Adipose tissue (tissue), 3 donors: Measurements from ENCODE around the gene NEURL1B. TPM values are rescaled to one million over a fixed set of nuclear protein-coding genes. Genes with fewer than 3 reads are reported as not detected.

ENCODE experiments used
- H3K27ac ChIP-seq: one replicate; pipeline ENCODE4 v1.5.1; 2013; ENCODE audit warnings: low read depth, low read length
- WGBS, 3 donors: extraction: QIAGEN DNeasy Blood & Tissue Kit; methylation state at CpG; one replicate each; pipeline ENCODE4 v1.1.7; 2013; 5-methylcytosine and 5-hydroxymethylcytosine counted together
- polyA plus RNA-seq, 3 donors: library from polyadenylated mRNA; stranded (reverse); fragments of 200-250 nt; gene quantifications; one replicate each; pipeline ENCODE4 v1.2.3, GENCODE V29; 2013
- donor health status: healthy with polysubstance abuse.
- donor health status: Bipolar disorder and iron deficiency.
- donor health status: healthy.

NEURL1B gene
- polyA plus RNA-seq, 3 donors = 3.7 to 17.5 (median 12.8) TPM

DNA sequence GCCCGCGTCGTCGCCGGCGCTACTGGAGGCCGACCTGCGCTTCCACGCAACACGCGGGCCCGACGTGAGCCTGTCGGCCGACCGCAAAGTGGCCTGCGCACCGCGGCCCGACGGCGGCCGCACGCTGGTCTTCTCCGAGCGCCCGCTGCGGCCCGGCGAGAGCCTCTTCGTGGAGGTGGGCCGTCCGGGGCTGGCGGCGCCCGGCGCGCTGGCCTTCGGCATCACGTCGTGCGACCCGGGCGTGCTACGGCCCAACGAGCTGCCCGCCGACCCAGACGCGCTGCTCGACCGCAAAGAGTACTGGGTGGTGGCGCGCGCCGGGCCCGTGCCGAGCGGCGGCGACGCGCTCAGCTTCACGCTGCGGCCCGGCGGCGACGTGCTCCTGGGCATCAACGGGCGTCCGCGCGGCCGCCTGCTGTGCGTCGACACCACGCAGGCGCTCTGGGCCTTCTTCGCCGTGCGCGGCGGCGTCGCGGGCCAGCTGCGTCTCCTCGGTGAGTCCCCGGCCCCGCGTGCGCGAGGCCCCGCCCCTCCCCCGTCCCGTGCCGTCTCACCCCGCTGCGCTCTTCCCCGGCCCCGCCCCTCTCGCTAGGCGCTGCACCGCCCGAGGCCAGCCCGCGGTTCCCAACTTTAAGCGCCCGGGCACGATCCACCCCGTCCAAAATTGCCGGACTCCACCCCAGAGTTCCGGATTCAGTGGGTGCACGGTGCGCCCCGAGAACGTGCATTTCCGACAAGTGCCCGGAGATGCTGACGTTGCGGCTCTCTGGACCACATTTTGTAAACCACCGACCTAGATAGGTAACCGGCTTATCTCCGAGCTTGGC lies 42.8 kb downstream of the NEURL1B start:
- 58 to 61% (median 59%) methylated on average over 107 to 125 of the region's 125 CpGs for WGBS, 3 donors
- H3K27ac ChIP-seq = no peak overlapping the region

DNA sequence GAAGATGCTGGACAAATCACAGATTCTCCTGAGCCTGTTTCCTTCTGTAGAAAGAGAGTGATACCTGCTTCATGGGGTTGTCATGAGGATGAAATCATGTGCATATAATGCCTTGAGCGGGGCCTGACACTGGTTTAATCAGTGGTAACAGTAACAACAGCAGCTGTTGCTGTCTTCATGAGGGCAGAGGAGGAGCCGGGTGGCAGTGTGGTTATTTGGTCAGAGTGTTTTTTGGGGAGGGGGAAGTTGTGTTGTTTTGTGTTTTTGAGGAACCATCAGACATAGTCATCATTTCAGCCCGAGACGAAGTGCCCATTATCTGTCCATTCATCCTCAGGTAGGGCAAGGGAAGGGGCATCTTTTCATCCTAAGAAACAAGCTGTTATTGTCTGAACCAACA lies 44.0 kb downstream of the NEURL1B start:
- WGBS, 3 donors = 84 to 95% (median 87%) methylated on average over 4 of the region's 4 CpGs
- H3K27ac ChIP-seq = no peak overlapping the region

DNA sequence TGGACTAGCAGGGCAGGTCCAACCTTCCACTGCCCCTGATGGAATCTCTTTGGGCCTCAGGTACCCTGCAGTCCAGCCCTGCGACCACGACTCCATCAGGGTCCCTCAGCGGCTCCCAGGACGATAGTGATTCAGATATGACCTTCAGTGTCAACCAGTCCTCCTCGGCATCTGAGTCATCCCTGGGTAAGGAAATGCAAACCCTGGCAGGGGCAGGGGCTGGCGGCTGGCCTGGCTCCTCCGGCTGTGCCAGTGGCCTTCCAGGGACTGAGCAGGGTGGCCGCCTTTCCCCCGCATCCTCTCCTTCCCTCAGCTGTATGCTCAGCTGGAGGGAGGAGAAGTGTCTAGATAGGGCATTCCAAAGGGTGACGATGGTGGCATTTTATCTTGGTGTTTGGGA lies 45.0 kb downstream of the NEURL1B start:
- H3K27ac ChIP-seq = no peak overlapping the region
- WGBS, 3 donors = 87 to 95% (median 87%) methylated on average over 10 of the region's 10 CpGs

GRCh38 chr5:172686539-172687390 lies 45.7 kb downstream of the NEURL1B start:
- H3K27ac ChIP-seq = no peak overlapping the region
- WGBS, 3 donors = 88 to 95% (median 91%) methylated on average over 37 of the region's 37 CpGs

DNA sequence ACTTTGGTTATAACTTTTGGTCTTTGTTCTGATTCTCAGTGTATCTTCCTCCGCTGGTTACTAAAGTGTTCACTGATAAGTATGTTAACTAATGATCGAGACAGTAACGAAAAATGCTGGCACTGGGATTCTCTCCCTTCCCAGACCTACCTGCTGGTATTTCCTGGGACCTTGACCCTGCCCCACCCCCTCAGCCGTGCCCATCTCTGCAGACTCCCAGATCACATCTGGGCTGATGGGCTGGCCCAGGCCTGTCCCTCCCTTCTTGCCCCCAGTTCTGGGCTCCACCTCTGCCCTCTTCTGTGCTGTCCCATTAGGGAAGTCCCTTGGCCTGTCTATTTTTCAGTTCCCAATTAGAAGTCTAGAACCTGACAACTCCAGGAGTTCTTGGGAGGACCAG lies 46.9 kb downstream of the NEURL1B start:
- no peak overlapping the region for H3K27ac ChIP-seq
- 51 to 81% (median 71%) methylated on average over 4 of the region's 4 CpGs for WGBS, 3 donors

- no peak overlapping the region for H3K27ac ChIP-seq
- 34 to 50% (median 41%) methylated on average over 11 of the region's 11 CpGs for WGBS, 3 donors
Measured at GRCh38 chr5:172688349-172689217, 47.5 kb downstream of the NEURL1B start.

DNA sequence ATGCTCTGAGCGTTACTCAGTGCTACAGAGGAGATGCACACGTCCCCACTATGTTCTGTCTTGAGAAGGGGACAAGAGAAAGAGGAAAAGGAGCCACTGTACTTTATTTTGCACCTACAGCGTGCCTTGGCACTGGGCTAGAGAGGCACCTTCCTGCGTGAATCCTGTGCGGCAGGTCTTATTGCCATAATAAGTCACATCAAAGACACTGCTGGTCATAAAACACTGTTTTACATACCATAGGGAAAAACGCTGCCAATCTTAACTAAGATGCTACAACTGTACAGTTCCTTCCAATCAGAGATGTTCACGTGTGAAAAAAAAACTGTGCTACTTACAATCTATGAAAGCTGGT lies 48.1 kb downstream of the NEURL1B start:
- no peak overlapping the region for H3K27ac ChIP-seq
- WGBS, 3 donors = 59 to 66% (median 65%) methylated on average over 7 of the region's 7 CpGs

DNA sequence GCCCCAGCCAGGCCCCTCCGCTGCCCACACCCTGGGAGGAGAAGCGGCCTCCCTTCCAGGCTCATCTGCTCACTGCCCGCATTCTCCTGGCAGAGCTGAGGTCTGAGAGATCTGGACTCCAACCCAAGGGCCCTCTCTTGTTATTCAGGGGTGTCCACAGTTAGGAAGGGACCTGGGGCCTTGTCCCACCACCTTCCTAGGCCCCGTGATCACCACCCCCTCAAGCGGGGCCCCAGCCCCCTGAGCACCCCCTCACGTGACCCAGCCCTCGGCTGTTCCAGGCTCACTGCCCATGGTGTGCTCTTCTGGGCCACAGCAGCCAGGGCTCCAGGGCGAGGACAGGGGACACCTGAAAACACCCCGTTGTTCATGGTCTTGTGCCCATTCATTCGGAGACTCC lies 48.7 kb downstream of the NEURL1B start:
- 77 to 86% (median 86%) methylated on average over 7 to 10 of the region's 10 CpGs for WGBS, 3 donors
- no peak overlapping the region for H3K27ac ChIP-seq

DNA sequence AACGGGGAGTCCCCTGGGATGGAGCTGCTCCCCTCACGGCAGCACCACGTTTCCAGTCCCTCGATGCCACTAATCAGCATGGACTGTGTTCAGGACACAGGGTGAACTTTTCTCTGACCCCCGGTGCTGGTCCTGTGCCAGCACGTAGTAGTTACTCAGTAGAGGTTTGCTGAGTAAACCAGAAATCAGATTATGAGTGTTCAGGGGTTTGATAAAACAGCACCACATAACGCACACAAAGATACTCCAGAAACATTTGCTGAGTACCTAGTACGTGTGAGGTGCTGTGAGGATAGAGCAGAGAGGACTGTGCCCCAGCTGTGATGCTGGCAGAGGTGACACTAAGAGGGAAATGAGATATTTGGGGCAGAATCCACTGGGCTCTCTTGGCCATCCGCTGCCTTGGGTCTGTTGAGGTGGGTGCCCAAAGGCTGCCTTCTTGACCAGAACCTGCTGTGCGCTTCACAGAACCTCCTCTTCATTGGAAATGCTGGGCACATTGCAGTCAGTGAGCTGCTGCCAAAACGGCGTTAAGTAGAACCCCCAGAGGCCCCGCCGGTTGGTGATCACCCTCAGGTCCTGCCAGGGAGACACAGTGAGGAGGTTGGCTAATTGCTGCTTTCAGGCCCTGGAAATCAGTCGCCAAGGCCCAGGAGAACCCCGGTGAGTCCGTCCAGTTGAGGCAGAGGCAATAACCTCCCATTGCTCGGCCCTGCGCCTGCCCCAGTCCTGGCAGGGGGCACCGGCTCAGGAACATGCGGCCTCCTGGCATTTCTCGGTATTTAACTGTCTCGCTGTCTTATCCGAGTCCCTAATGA lies 49.4 kb downstream of the NEURL1B start:
- 80 to 86% (median 83%) methylated on average over 24 of the region's 24 CpGs for WGBS, 3 donors
- no peak overlapping the region for H3K27ac ChIP-seq

GRCh38 chr5:172691886-172692285 lies 50.8 kb downstream of the NEURL1B start:
- H3K27ac ChIP-seq = no peak overlapping the region
- 86 to 93% (median 88%) methylated on average over 7 of the region's 7 CpGs for WGBS, 3 donors

DNA sequence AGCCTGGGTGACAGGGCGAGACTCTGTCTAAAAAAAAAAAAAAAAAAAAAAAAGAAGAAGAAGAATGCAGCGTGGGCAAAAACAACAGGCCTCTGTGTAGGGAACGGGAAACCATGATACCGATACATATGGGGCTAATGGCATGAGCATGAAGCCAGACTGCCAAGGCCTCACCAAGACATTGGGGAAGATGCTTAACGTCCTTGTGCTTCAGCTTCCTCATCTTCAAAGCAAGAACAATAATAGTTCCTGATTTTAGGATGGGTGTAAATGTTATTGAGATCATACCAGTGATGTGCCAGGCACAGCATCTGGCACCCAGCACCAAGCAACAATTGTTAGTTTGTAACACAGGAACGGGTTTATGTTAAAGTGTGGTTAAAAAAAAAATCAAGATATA lies 51.4 kb downstream of the NEURL1B start:
- WGBS, 3 donors = 67 to 93% (median 76%) methylated on average over 6 of the region's 6 CpGs
- no peak overlapping the region for H3K27ac ChIP-seq

DNA sequence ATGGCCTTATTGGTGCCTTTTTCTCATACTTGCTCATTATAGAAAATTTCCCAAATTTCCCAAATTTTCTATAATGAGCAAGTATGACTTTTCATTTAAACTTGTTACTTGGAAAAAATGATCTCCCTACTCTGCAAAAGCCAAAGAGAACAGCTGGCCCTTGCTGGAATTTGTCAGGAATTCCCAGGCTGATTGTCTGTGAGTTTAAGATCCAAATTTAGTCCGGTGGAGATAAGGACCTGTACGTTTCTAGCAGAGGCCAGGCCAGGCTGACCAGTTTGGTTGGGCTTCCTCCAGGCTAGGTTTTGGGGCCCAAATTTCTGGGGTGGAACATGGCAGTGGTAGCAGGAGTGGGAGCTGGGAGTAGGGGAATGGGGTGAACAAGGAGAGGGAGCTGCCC lies 51.9 kb downstream of the NEURL1B start:
- WGBS, 3 donors = 16 to 52% (median 49%) methylated on average over 2 of the region's 2 CpGs
- no peak overlapping the region for H3K27ac ChIP-seq

GRCh38 chr5:172694061-172694460 lies 53.0 kb downstream of the NEURL1B start:
- WGBS, 3 donors = 69 to 91% (median 74%) methylated on average over 4 of the region's 4 CpGs
- H3K27ac ChIP-seq = no peak overlapping the region

- 83 to 97% (median 93%) methylated on average over 8 of the region's 8 CpGs for WGBS, 3 donors
- no peak overlapping the region for H3K27ac ChIP-seq
Measured at GRCh38 chr5:172694541-172694940, 53.5 kb downstream of the NEURL1B start.

DNA sequence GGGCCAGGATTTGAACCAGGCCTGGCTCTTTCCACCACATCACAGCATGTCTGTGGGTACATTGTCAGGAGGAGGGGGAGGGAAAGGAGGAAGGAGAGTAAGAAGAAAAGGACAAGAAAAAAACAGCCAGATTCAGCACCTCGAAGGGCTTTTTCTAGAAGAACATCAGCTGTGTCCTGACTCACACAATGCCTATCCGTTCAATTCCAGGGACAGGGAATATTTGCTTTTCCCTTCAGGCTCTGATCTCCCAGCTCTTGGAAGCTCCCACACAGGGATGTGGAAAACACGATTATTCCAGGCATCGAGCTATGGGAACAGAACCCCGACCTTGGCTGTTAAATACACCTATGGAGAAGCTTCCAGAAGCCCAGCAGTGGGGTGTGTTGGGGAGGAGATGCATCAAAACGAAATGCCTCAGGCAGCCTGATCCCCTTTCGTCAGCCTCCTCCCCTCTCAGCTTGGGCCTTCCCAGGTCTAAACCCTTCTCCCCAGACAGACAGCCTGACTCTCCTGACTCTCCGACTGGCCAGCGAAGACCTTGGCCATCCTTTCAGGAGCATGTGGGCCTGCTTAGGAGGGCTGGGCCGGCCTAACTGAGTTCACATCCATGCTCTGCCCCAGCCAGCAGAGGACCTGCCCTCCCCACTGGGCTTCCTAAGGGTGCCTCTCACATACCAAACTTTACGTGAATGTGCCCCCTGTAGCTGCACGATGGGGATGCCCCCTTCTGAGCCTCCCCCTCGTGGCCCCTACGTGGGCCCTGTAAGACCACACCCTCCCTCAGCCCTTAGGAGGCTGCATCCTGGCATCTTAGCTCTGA lies 54.4 kb downstream of the NEURL1B start:
- WGBS, 3 donors = 50 to 76% (median 51%) methylated on average over 14 of the region's 14 CpGs
- no peak overlapping the region for H3K27ac ChIP-seq

- 62 to 75% (median 68%) methylated on average over 20 of the region's 20 CpGs for whole genome bisulfite sequencing, 3 donors
- H3K27ac ChIP-seq = no peak overlapping the region
Measured at GRCh38 chr5:172696171-172696849, 55.2 kb downstream of the NEURL1B start.
